ENCODE results near the gene CISD2. TPM values are rescaled to one million over a fixed set of nuclear protein-coding genes. Genes with fewer than 3 reads are reported as not detected.

Gene CISD2
- total RNA-seq, result 24.3 and 41.9 TPM in 2 replicates

GRCh38 chr4:102868781-102869568 lies at the start of gene CISD2:
CISD2 (plus strand) TSS chr4:102868992; CDS start chr4:102869085, 93 bp downstream.

GRCh38 chr4:102826890-102827673 lies 41.7 kb upstream of the CISD2 start, which contains the start of gene UBE2D3:
UBE2D3 (minus strand) TSS chr4:102827551; CDS start chr4:102826508, 1,043 bp downstream.

Other genes with a start within 250 kb of the CISD2 start
- 8.1 and 17.4 TPM in 2 replicates for gene MANBA, start 108.0 kb upstream of the CISD2 start, total RNA-seq
- gene UBE2D3, start 41.4 kb upstream of the CISD2 start, total RNA-seq, result 214 and 244 TPM in 2 replicates
- gene SLC9B1, start 150.7 kb downstream of the CISD2 start, total RNA-seq, result 0.19 and 0.81 TPM in 2 replicates
- 14.2 and 22.6 TPM in 2 replicates for gene SLC9B2, start 207.8 kb downstream of the CISD2 start, total RNA-seq
- gene BDH2, start 230.8 kb downstream of the CISD2 start, total RNA-seq, result 22.8 and 27.6 TPM in 2 replicates

Measured in bladder microvascular endothelial cell (primary cell).